Neuronal stem cell (in vitro differentiated cells): ENCODE data around the gene SOCS1.

ENCODE experiments used
- DNase-seq: peaks from one replicate; pipeline ENCODE4 v3.0.0-alpha.2; 2013; ENCODE audit warnings: low spot score
- H2AFZ ChIP-seq: one replicate; pipeline ENCODE4 v1.6.1; 2013; ENCODE audit warnings: mild to moderate bottlenecking, low read length, inconsistent platforms
- H2AK5ac ChIP-seq: 2 replicates; pipeline ENCODE4 v1.6.1; 2013; ENCODE audit warnings: low read depth, mild to moderate bottlenecking, inconsistent platforms, low read length, moderate library complexity, mixed read lengths
- H2BK120ac ChIP-seq: 2 replicates; pipeline ENCODE4 v1.6.1; 2013; ENCODE audit warnings: low read depth, mild to moderate bottlenecking, inconsistent platforms, low read length, moderate library complexity, mixed read lengths
- H2BK12ac ChIP-seq: one replicate; pipeline ENCODE4 v1.6.1; 2013; ENCODE audit warnings: low read length, inconsistent platforms
- H2BK15ac ChIP-seq: 2 replicates; pipeline ENCODE4 v1.6.1; 2013; ENCODE audit warnings: mild to moderate bottlenecking, low read length, inconsistent platforms, mixed read lengths
- H2BK5ac ChIP-seq: one replicate; pipeline ENCODE4 v1.6.1; 2013; ENCODE audit warnings: inconsistent platforms, mild to moderate bottlenecking, low read length, moderate library complexity
- H3K14ac ChIP-seq: one replicate; pipeline ENCODE4 v1.6.1; 2013; ENCODE audit warnings: low read length, inconsistent platforms
- H3K18ac ChIP-seq: 2 replicates; pipeline ENCODE4 v1.6.1; 2013; ENCODE audit warnings: low read length, inconsistent platforms
- H3K23ac ChIP-seq: 2 replicates; pipeline ENCODE4 v1.6.1; 2013; ENCODE audit warnings: low read depth, mild to moderate bottlenecking, mixed read lengths, low read length, inconsistent platforms; ENCODE audit not compliant: poor library complexity
- H3K27ac ChIP-seq: replicated peaks from 3 replicates; pipeline ENCODE4 v1.5.1; 2013; ENCODE audit warnings: low read length, inconsistent platforms
- H3K27me3 ChIP-seq, 3 experiments: 2 replicates each; pipeline ENCODE4 v1.6.1; 2013; ENCODE audit warnings: low read length in 3 of 3, mild to moderate bottlenecking in 2 of 3, inconsistent platforms in 1 of 3, low read depth in 1 of 3, mixed read lengths in 1 of 3, moderate library complexity in 1 of 3; ENCODE audit not compliant: control insufficient read depth in 3 of 3, insufficient read depth in 3 of 3
- H3K36me3 ChIP-seq, 2 donors: replicated peaks in 1 of 2; 2 replicates each; pipeline ENCODE4 v1.6.1; 2013; ENCODE audit warnings: low read length in 2 of 2; ENCODE audit not compliant: control insufficient read depth in 2 of 2, insufficient read depth in 2 of 2
- H3K4ac ChIP-seq: 2 replicates; pipeline ENCODE4 v1.6.1; 2013; ENCODE audit warnings: inconsistent platforms, mild to moderate bottlenecking, low read length, moderate library complexity
- H3K4me1 ChIP-seq, 2 donors: 1 replicate in 1 of 2; 2 replicates in 1 of 2; pipeline ENCODE4 v1.6.1; 2013; ENCODE audit warnings: low read length in 2 of 2, low read depth in 1 of 2; ENCODE audit not compliant: control insufficient read depth in 2 of 2, insufficient read depth in 1 of 2
- H3K4me2 ChIP-seq: one replicate; pipeline ENCODE4 v1.6.1; 2013; ENCODE audit warnings: mild to moderate bottlenecking, low read length, inconsistent platforms; ENCODE audit not compliant: insufficient read depth, poor library complexity, severe bottlenecking
- H3K4me3 ChIP-seq, 2 donors: 2 replicates each; pipeline ENCODE4 v1.5.1; 2013; ENCODE audit warnings: low read length in 2 of 2, mild to moderate bottlenecking in 2 of 2, inconsistent platforms in 1 of 2, moderate library complexity in 1 of 2
- H3K79me1 ChIP-seq: one replicate; pipeline ENCODE4 v1.6.1; 2013; ENCODE audit warnings: low read depth, mild to moderate bottlenecking, inconsistent platforms, low read length, moderate library complexity
- H3K9ac ChIP-seq: one replicate; pipeline ENCODE4 v1.6.1; 2013; ENCODE audit warnings: mild to moderate bottlenecking, low read depth, low read length, inconsistent platforms; ENCODE audit not compliant: poor library complexity
- H3K9me3 ChIP-seq, 2 donors: replicated peaks in 1 of 2; 2 replicates each; pipeline versions ENCODE3 to v1.6.1; 2013; ENCODE audit warnings: low read length in 2 of 2, mild to moderate bottlenecking in 2 of 2, inconsistent platforms in 1 of 2, low read depth in 1 of 2, mixed read lengths in 1 of 2, moderate library complexity in 1 of 2; ENCODE audit not compliant: control insufficient read depth in 2 of 2, insufficient read depth in 1 of 2
- H4K8ac ChIP-seq: one replicate; pipeline ENCODE4 v1.6.1; 2013; ENCODE audit warnings: low read depth, mild to moderate bottlenecking, inconsistent platforms, low read length, moderate library complexity
- H4K91ac ChIP-seq: one replicate; pipeline ENCODE4 v1.6.1; 2013; ENCODE audit warnings: low read length, low read depth, mild to moderate bottlenecking, inconsistent platforms; ENCODE audit not compliant: poor library complexity
- WGBS, 2 donors: extraction: QIAGEN DNeasy Blood & Tissue Kit; methylation state at CpG; one replicate each; pipeline ENCODE4 v1.1.7; 2013; ENCODE audit warnings: missing lambda C conversion rate in 2 of 2, mixed read lengths in 1 of 2; ENCODE audit not compliant: insufficient read length in 2 of 2, insufficient replicate concordance in 1 of 2; ENCODE audit errors: extremely low coverage in 2 of 2; 5-methylcytosine and 5-hydroxymethylcytosine counted together

Gene SOCS1

DNA sequence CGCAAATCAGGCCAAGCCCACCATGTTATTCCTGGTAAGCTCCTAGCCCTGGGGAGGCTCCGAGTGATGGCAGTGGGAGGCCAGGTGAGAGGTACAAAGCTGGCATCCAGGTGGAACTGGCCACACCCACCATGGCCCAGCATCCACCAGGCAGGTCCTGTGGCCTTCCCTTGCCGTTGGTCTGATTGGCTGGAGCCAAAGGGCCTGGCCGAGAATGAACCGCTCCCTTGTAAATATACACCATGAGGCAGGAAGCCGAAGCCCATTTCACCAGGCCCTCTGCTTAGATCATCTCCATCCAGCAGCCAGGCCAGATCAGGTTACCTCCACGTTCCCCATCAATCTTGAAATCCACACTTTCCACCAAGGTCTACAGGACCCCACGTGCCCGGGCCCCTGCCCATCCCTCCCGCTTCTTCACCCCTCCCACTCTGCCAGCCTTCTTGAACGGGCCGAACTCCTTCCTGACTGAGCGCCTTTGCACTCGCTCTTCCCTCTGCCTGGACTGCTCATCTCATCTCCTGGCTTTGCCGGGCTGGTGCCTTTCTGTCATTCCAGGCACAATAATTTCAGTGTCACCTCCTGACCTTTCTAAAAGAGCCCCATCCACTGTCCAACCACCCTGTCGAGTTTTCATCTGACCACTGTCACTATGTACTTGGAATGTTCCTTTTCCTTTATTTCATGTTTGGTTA lies 5.8 kb downstream of the SOCS1 start:
- H3K4ac ChIP-seq, result no peak overlapping the region
- no CpG with 5 or more reads among the region's 16 CpGs for WGBS, 2 donors
- H4K91ac ChIP-seq, result no peak overlapping the region
- H3K4me1 ChIP-seq, result peaks cover under 1 to 3% of the 10 kb centered on the region in 2 donors
- no peak overlapping the region for H3K27ac ChIP-seq
- no peak overlapping the region for H3K14ac ChIP-seq
- peak overlapping the region; percentile 75 for H3K18ac ChIP-seq
- no peak overlapping the region for H2AFZ ChIP-seq
- no peaks in the 10 kb centered on the region for H3K79me1 ChIP-seq
- H2BK15ac ChIP-seq, result no peak overlapping the region
- H3K4me2 ChIP-seq, result no peak overlapping the region
- no peak overlapping the region for H4K8ac ChIP-seq
- H3K4me3 ChIP-seq, result no peak overlapping the region
- H3K23ac ChIP-seq, result no peak overlapping the region
- H3K9ac ChIP-seq, result no peak overlapping the region
- H3K9me3 ChIP-seq, result no peaks in the 10 kb centered on the region
- H2BK12ac ChIP-seq, result no peak overlapping the region
- H3K36me3 ChIP-seq, result peaks cover 0 to 18% of the 10 kb centered on the region in 2 donors
- H2BK5ac ChIP-seq, result no peak overlapping the region
- no peak for DNase-seq
- no peak overlapping the region for H2BK120ac ChIP-seq
- peak overlapping the region; percentile 85 for H2AK5ac ChIP-seq
- peaks cover 0 to 12% (median 0%) of the 10 kb centered on the region in 3 experiments for H3K27me3 ChIP-seq

GRCh38 chr16:11249233-11250061 lies 6.6 kb downstream of the SOCS1 start:
- H3K9ac ChIP-seq, result peak overlapping the region; percentile 33
- peaks cover 0 to under 1% of the 10 kb centered on the region in 2 donors for H3K4me1 ChIP-seq
- peak overlapping the region; percentile 85 for H2AK5ac ChIP-seq
- no peak for DNase-seq
- peak overlapping the region; percentile 45 for H3K23ac ChIP-seq
- peaks cover 0 to 18% of the 10 kb centered on the region in 2 donors for H3K36me3 ChIP-seq
- no peak overlapping the region for H4K91ac ChIP-seq
- no peak overlapping the region for H2AFZ ChIP-seq
- H3K27me3 ChIP-seq, result peaks cover 0 to 4% (median 0%) of the 10 kb centered on the region in 3 experiments
- no peak overlapping the region for H2BK15ac ChIP-seq
- no peak overlapping the region for H2BK5ac ChIP-seq
- H3K18ac ChIP-seq, result peak overlapping the region; percentile 48
- H3K4me2 ChIP-seq, result no peak overlapping the region
- no peaks in the 10 kb centered on the region for H3K79me1 ChIP-seq
- no peak overlapping the region for H3K27ac ChIP-seq
- H3K4ac ChIP-seq, result peak overlapping the region; percentile 66
- no peak overlapping the region for H2BK12ac ChIP-seq
- H3K9me3 ChIP-seq, result no peaks in the 10 kb centered on the region
- no peak overlapping the region for H2BK120ac ChIP-seq
- no CpG with 5 or more reads among the region's 63 CpGs for WGBS, 2 donors
- H4K8ac ChIP-seq, result no peak overlapping the region
- no peak overlapping the region for H3K4me3 ChIP-seq
- H3K14ac ChIP-seq, result no peak overlapping the region

- H2BK5ac ChIP-seq, result no peak overlapping the region
Observed at GRCh38 chr16:11248133-11248532, 7.9 kb downstream of the SOCS1 start.

GRCh38 chr16:11245988-11246387 lies 10.0 kb downstream of the SOCS1 start:
- no peak for DNase-seq
- no peak overlapping the region for H2BK12ac ChIP-seq
- no peaks in the 10 kb centered on the region for H3K36me3 ChIP-seq
- no peak overlapping the region for H3K23ac ChIP-seq
- no peak overlapping the region for H3K4me2 ChIP-seq
- H2BK5ac ChIP-seq, result no peak overlapping the region
- no peak overlapping the region for H3K4ac ChIP-seq
- H3K9ac ChIP-seq, result no peak overlapping the region
- H3K79me1 ChIP-seq, result no peaks in the 10 kb centered on the region
- H2AFZ ChIP-seq, result no peak overlapping the region
- H3K9me3 ChIP-seq, result no peaks in the 10 kb centered on the region
- no peak overlapping the region for H4K91ac ChIP-seq
- H3K4me3 ChIP-seq, result no peak overlapping the region
- no peak overlapping the region for H4K8ac ChIP-seq
- H2BK120ac ChIP-seq, result no peak overlapping the region
- no peaks in the 10 kb centered on the region for H3K4me1 ChIP-seq
- no peak overlapping the region for H2AK5ac ChIP-seq
- H3K18ac ChIP-seq, result no peak overlapping the region
- H3K27ac ChIP-seq, result no peak overlapping the region
- no peak overlapping the region for H3K14ac ChIP-seq
- H3K27me3 ChIP-seq, result peaks cover 0 to 3% (median 0%) of the 10 kb centered on the region in 3 experiments
- H2BK15ac ChIP-seq, result no peak overlapping the region

More at GRCh38 chr16:11248133-11248532, 7.9 kb downstream of the SOCS1 start:
- Histone ChIP-seq H3K27me3 (peaks cover 0 to 3% (median 0%) of the 10 kb centered on the region in 3 experiments), H3K9me3 (no peaks in the 10 kb centered on the region), H3K18ac (no peak overlapping the region), H2BK12ac (no peak overlapping the region), H2BK15ac (no peak overlapping the region), H2AK5ac (no peak overlapping the region), H3K9ac (no peak overlapping the region), H3K36me3 (peaks cover 0 to 7% of the 10 kb centered on the region in 2 donors), H3K4me3 (no peak overlapping the region), H4K8ac (no peak overlapping the region), H3K23ac (no peak overlapping the region), H3K27ac (no peak overlapping the region), H3K14ac (no peak overlapping the region), H4K91ac (no peak overlapping the region), H2AFZ (no peak overlapping the region), H3K4me2 (no peak overlapping the region), H3K4ac (no peak overlapping the region), H3K79me1 (no peaks in the 10 kb centered on the region), H3K4me1 (no peaks in the 10 kb centered on the region), H2BK120ac (no peak overlapping the region)
- no CpG with 5 or more reads among the region's 8 CpGs for WGBS, 2 donors
- DNase-seq, result no peak
